ENCODE measurements around the gene IFTAP.

Gene IFTAP

DNA sequence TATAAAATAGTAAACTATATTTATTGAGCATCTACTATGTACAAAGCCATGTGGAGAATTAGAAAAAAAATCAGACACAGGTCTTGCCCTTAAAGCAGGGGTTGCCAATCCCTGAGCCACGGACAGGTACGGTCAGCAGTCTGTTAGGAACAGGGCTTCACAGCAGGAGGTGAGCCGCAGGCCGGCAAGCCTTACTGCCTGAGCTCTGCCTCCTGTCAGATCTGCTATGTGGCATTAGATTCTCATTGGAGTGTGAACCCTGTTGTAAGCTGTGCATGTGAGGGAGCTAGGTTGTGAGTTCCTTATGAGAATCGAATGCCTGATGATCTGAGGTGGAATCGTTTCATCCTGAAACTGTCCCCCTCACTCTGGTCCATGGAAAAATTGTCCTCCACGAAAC, 5.9 kb downstream of the IFTAP start:
- no peak for DNase-seq

- no peak for DNase-seq
Observed at GRCh38 chr11:36601155-36601554, 6.9 kb downstream of the IFTAP start.

DNA sequence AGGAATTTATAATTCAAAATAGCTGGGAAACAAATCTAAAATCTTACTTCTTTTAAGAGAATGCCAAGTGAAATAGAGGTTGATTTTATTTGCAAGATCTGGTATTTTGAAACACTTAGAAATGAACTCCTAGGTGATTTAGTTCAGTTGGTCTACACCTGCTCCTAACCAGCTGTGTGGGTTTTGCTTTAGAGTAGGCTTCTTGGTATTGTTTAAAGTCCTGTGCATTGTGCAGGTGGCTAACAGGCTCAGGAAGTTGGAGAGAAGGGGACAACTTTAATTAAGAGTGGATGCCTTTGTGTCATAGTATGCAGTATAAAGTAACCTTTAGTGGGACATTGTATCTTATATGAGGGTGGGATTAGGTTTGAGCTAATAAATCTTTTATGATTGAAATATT, 7.8 kb downstream of the IFTAP start:
- no peak for DNase-seq

- DNase-seq: no peak
Observed at GRCh38 chr11:36605221-36606216, 11.2 kb downstream of the IFTAP start.

- no peak for DNase-seq
Observed at GRCh38 chr11:36608491-36609199, 14.3 kb downstream of the IFTAP start.

GRCh38 chr11:36609383-36609782, 15.1 kb downstream of the IFTAP start:
- no peak for DNase-seq

- no peak for DNase-seq
Observed at GRCh38 chr11:36615826-36616225, 21.5 kb downstream of the IFTAP start.

DNA sequence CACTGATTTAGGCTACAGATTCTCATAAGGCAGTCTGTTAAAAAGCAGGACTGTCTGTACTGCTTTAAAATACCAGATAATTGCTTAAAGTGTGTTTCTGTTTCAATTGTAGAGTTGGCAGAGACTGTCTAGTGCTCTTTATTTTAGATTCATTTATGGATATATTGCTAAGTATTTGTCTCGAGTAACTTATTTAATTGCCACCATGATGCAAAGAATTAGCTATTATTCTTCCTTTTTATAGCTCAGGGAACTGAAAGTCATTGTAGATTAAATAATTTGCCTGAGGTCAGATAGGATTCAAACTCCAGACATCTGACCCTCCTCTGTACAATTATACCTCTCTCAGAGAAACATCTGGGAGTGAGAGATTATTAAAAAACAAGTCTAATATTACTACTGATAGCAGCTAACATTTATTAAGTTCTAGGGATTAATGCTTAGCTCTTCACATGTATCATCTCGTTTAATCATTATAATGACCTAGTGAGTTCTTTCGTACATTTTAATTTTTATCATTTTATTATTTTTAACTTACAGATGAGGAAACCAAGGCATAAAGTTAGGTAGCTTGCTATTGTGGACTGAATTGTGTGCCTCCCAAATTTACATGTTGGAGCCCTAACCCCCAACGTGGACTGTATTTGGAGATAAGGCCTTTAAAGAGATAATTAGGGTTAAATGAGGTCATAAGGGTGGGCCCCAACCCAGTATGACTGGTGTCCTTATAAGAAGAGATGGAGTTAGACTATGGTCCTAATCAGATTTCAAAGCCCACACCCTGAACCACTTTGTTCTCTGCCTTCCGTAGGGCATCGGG, 23.5 kb downstream of the IFTAP start:
- DNase-seq: no peak

DNA sequence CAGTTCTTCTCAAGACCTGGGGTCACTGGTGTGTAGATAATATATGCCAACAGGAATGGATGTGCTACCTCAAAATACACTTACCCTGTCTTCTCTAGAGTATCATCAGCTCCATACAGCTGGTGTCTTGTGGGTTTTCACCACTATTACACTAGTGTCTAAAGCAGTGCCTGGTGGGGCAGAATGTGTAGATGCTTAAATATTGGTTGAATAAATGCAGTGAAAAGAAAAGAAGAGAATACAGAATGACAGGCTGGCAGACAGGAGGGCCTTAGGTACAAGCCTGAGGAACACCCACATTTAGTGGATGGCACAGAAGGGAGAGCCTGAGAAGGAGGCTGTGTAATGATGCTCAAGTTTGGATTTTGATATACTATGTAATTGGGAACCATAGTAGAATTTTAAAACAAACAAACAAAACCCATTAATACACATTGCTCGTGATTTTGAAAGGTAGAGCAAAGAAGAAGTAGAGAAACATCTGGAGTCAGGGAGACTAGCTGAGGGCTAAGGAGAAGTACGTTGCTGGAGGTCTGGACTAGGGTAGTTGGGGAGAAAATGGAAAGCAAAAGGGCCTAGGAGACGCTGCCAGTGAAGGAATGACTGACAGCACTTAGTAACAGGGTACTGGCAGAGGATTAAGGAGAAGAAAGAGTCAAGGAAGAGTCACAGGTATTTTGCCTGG, 24.2 kb downstream of the IFTAP start:
- no peak for DNase-seq

- DNase-seq: no peak
Observed at GRCh38 chr11:36619502-36619901, 25.2 kb downstream of the IFTAP start.

DNA sequence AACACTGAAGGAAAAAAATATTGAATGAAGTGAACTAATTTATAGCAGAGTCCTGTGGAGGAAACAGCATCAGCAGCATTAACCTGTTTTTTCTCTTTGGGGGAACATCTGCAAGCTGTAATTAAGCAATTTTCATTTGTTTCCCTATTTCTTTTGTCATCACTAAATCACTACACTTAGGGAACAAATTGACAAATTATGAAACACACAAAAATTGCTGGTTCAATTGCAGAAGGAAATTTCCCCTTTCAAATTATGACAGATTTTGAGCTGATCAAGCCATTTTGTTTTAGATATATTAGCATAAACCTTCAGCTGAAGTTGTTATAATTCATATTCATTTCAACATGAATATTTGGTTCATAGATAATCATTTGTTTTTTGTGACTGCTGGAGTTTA, 25.9 kb downstream of the IFTAP start:
- no peak for DNase-seq

- no peak for DNase-seq
Observed at GRCh38 chr11:36622431-36623136, 28.3 kb downstream of the IFTAP start.

DNA sequence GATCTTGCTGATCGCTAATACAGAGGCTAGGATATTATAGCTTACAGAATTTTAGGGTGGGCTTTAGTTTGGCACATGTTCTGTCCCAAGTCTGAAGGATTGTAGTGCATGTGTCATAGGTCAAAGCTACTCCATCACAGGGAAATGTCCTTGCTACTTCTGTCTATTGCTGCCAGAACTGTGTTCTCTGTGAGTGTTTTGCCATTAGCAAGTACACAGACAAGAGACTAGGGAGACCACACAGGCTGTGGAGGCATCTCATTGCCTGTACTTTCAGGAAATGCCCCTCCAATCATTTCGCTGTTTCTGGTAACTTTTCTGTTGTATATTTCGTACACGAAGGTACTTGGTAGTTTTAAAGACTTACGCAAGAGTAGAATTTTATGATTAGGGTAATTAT, 29.2 kb downstream of the IFTAP start:
- no peak for DNase-seq

DNA sequence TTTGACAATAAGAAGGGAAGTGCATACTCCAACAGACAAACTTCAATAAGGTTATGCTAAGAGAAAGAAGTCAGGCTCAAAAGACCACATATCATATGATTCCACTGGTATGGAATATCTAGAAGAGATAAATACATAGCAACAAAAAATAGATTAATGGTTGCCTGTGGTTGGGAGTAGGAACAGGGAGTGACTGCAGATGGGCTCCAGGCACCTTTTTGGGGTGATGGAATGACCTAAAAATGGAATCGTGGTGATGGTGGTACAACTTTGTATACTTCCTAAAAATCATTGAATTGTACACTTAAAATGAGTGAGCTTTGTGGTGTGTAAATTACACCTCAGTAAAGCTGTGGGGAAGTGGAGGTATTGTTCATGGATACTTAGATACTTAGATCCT, 32.7 kb downstream of the IFTAP start:
- no peak for DNase-seq

- DNase-seq: no peak
Observed at GRCh38 chr11:36627471-36627870, 33.2 kb downstream of the IFTAP start.

DNA sequence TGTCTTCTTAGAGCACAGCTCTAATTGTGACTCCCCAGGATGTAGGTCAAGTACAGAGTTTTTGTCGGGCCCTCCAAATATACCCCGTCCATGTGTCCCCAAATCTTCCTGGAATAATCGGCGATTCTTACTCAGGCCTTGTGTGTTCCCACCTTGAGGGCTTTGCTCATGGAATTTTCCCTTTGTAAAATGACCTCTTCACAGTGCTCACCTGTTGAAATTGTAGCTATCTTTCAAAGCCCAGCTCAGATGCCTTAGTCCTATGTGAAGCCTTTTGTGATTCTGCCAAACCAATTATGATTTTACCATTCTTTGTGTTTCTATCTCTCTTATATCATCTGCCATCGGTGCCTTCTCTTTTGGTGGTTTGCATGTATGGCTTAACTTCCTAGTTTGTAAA, 33.8 kb downstream of the IFTAP start:
- no peak for DNase-seq

- DNase-seq: no peak
Observed at GRCh38 chr11:36628765-36629244, 34.5 kb downstream of the IFTAP start.

GRCh38 chr11:36631774-36632173, 37.5 kb downstream of the IFTAP start:
- DNase-seq: no peak

- DNase-seq: no peak
Observed at GRCh38 chr11:36635066-36635862, 41.0 kb downstream of the IFTAP start.

DNA sequence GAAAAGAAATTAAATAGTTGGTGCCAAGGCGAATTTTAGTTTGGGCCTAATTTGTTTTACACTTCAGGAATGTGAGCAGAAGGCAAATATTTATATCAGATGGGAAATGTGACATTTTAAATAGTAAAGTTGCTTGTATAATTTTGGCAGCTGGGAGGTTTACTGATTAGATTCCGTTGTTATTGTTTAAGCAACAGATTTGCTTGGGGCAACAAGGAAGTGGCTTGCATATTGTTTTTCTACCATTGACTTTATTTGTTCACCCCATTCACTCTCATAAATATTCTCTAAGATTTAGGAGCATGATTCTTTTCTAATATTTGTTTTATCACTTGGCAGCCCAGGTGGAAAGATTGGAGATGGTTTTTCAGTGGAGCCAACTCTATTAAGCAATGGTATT, 44.3 kb downstream of the IFTAP start:
- no peak for DNase-seq
